K562 (cell line): Measurements from ENCODE around the gene ARHGAP29. TPM values are rescaled to one million over a fixed set of nuclear protein-coding genes. Genes with fewer than 3 reads are reported as not detected.

Experiments
- ARID3B ChIP-seq: fragments of 250-450 bp; sonication (Bioruptor Pico); IDR thresholded peaks from 2 replicates; pipeline ENCODE4 v1.4.0; 2020; ENCODE audit warnings: borderline replicate concordance
- ARID4B ChIP-seq: sonication (generic); formaldehyde crosslinking; IDR thresholded peaks from 2 replicates; pipeline ENCODE4 v1.8.0; 2022; ENCODE audit warnings: mild to moderate bottlenecking, missing genetic modification reagents
- CHD1 ChIP-seq: fragments of 200-600 bp; sonication (generic); IDR thresholded peaks from one replicate; pipeline ENCODE4 v1.6.1; 2012; ENCODE audit warnings: mild to moderate bottlenecking, moderate library complexity, low read length, inconsistent platforms
- ELK3 ChIP-seq: fragments of 450-650 bp; formaldehyde crosslinking; IDR thresholded peaks from 2 replicates; pipeline ENCODE4 v1.4.0; 2020; ENCODE audit warnings: mild to moderate bottlenecking
- ETS2 ChIP-seq: IDR thresholded peaks from 2 replicates; pipeline ENCODE4 v1.6.1; 2016; ENCODE audit warnings: borderline replicate concordance, missing genetic modification characterization, mild to moderate bottlenecking, moderate library complexity, missing compliant biosample characterization; ENCODE audit not compliant: poor library complexity, severe bottlenecking
- HSF4 ChIP-seq: fragments of 250-450 bp; sonication (Bioruptor Pico); IDR thresholded peaks from 2 replicates; pipeline ENCODE4 v2.1.2; 2022; ENCODE audit warnings: mild to moderate bottlenecking, moderate library complexity, borderline replicate concordance
- MCM2 ChIP-seq: fragments of 450-650 bp; IDR thresholded peaks from 2 replicates; pipeline ENCODE4 v1.6.1; 2017; ENCODE audit warnings: low read depth, mild to moderate bottlenecking
- MXI1 ChIP-seq: IDR thresholded peaks from 2 replicates; pipeline ENCODE4 v1.6.1; 2011; ENCODE audit warnings: low read depth, mild to moderate bottlenecking, improper control_type of control experiment, low read length
- NFYB ChIP-seq: IDR thresholded peaks from 2 replicates; pipeline ENCODE4 v1.6.1; 2011; ENCODE audit warnings: mild to moderate bottlenecking, moderate library complexity; ENCODE audit not compliant: insufficient read length; ENCODE audit errors: extremely low read depth
- PYGO2 ChIP-seq: fragments of 450-650 bp; IDR thresholded peaks from 2 replicates; pipeline ENCODE4 v1.6.1; 2016; ENCODE audit warnings: mild to moderate bottlenecking, missing genetic modification characterization, moderate library complexity, missing compliant biosample characterization
- RBM22 ChIP-seq: fragments of 200-400 bp; formaldehyde crosslinking; IDR thresholded peaks from 2 replicates; pipeline ENCODE4 v1.6.1; 2018; ENCODE audit warnings: low read length, low read depth; ENCODE audit not compliant: poor library complexity, severe bottlenecking
- STAT5A ChIP-seq: IDR thresholded peaks from 2 replicates; pipeline ENCODE4 v1.6.1; 2012; ENCODE audit warnings: low read length, inconsistent platforms, borderline replicate concordance
- TBP ChIP-seq: optimal IDR thresholded peaks from 2 replicates; pipeline ENCODE3; 2011; ENCODE audit warnings: low read depth, low read length, improper control_type of control experiment
- ZBTB8A ChIP-seq: fragments of 450-650 bp; IDR thresholded peaks from 2 replicates; pipeline ENCODE4 v1.6.1; 2018; ENCODE audit warnings: mild to moderate bottlenecking, moderate library complexity; ENCODE audit not compliant: partially characterized antibody
- ZNF277 ChIP-seq: fragments of 250-450 bp; sonication (Bioruptor Pico); IDR thresholded peaks from 2 replicates; pipeline ENCODE4 v1.8.0; 2022; ENCODE audit warnings: inconsistent platforms, mild to moderate bottlenecking, moderate library complexity, borderline replicate concordance
- ZNF347 ChIP-seq: fragments of 450-650 bp; formaldehyde crosslinking; IDR thresholded peaks from 2 replicates; pipeline ENCODE4 v1.4.0; 2020; ENCODE audit warnings: low read depth, mild to moderate bottlenecking, moderate library complexity
- polyA plus RNA-seq, 8 experiments: library from polyadenylated mRNA; depleted of rRNA in 4 of 8; stranded (reverse) in 5 of 8; unstranded in 3 of 8; fragments of >200 nt; fragmentation: Nextera tagmentation in 2 of 8; fragmentation: Illumina TruSeq in 1 of 8; extraction: Ambion mirVana in 2 of 8; extraction: Trizol in 1 of 8; gene quantifications; 2 replicates each; pipeline versions ENCODE4 v1.2.1 to v1.2.3, GENCODE V29; 2011 to 2014; ENCODE audit warnings: inconsistent platforms in 1 of 8, missing spikeins in 1 of 8
- total RNA-seq, 7 experiments: library from RNA; depleted of rRNA in 6 of 7; stranded (reverse); fragments of >200 nt in 6 of 7; fragmentation: Illumina TruSeq in 2 of 7; extraction: Trizol in 2 of 7; gene quantifications; 2 replicates each; pipeline versions ENCODE4 v1.2.1 to v1.2.3, GENCODE V29; 2011 to 2021; ENCODE audit warnings: low replicate concordance in 1 of 7

Gene ARHGAP29
- total and polyA plus RNA-seq, 9 of the 15 experiments (the other 6 are each of a cell fraction or from before 2014, with no cell fraction given): under 0.01 to 0.13 (median 0.02) TPM; not detected in 5

- no peak for TF ChIP-seq MXI1
- no peak for TF ChIP-seq ARID4B (CRISPR knock-in tag)
- TF ChIP-seq NFYB: no peak
- no peak for TF ChIP-seq HSF4 (CRISPR knock-in tag)
- no peak for TF ChIP-seq MCM2
- TF ChIP-seq TBP: no peak
- no peak for TF ChIP-seq ZNF277 (CRISPR knock-in tag)
- no peak for TF ChIP-seq CHD1
- TF ChIP-seq ELK3: no peak
- TF ChIP-seq ZNF347: no peak
- no peak for TF ChIP-seq RBM22
- no peak for TF ChIP-seq STAT5A
- TF ChIP-seq ARID3B (CRISPR knock-in tag): no peak
- no peak for TF ChIP-seq ETS2 (tag)
- no peak for TF ChIP-seq ZBTB8A
- TF ChIP-seq PYGO2 (tag): no peak
- TF ChIP-seq, all 486 proteins: peak for 0
Observed at GRCh38 chr1:94246692-94247137, 9.3 kb upstream of the ARHGAP29 start (continued).
